ENCODE results near the gene PAX7. TPM values are rescaled to one million over a fixed set of nuclear protein-coding genes. Genes with fewer than 3 reads are reported as not detected.
"Not testable (repeated sequence)": the region's sequence is repeated elsewhere in the genome, so short reads cannot be mapped to it uniquely, and the experiment has no call there.

The PAX7 gene
- total RNA-seq, 1 experiment from 2014 or later, result 0.15 TPM

- DNase-seq, result peak; percentile 94
- peaks cover 80% of the 10 kb centered on the region for H3K27me3 Mint-ChIP-seq (ENCODE audit: low read depth)
Observed at GRCh38 chr1:18693256-18694098, 62.8 kb downstream of the PAX7 start.

GRCh38 chr1:18694289-18694688 is 63.6 kb downstream of the PAX7 start:
- no CpG with 5 or more reads among the region's 7 CpGs for WGBS (ENCODE audit: extremely low coverage, insufficient read length, low lambda C conversion rate)
- H4K91ac ChIP-seq (ENCODE audit: insufficient read length, low read depth, low read length); H4K20me1 ChIP-seq (ENCODE audit: control insufficient read depth, insufficient read depth, insufficient read length); H3K4ac ChIP-seq (ENCODE audit: low read depth, low read length); H2BK5ac ChIP-seq (ENCODE audit: insufficient read length, low read length); H3K9me3 ChIP-seq (ENCODE audit: control insufficient read depth, low read depth, low read length); H3K27ac ChIP-seq (ENCODE audit: insufficient read length, low read depth, low read length); H3K79me1 ChIP-seq (ENCODE audit: insufficient read depth, low read depth, low read length, poor library complexity, severe bottlenecking); H2BK20ac ChIP-seq (ENCODE audit: low read depth, low read length, poor library complexity, severe bottlenecking); H3K14ac ChIP-seq (ENCODE audit: insufficient read depth, low read length); H2AFZ ChIP-seq (ENCODE audit: low read length); H2AK5ac ChIP-seq (ENCODE audit: insufficient read length, low read length); H3K27ac Mint-ChIP-seq; H3K23me2 ChIP-seq (ENCODE audit: insufficient read length, low read depth, low read length, poor library complexity, severe bottlenecking); H3K9me3 Mint-ChIP-seq; H3K4me2 ChIP-seq (ENCODE audit: insufficient read depth, insufficient read length, low read length); H4K5ac ChIP-seq (ENCODE audit: insufficient read length, low read depth, low read length); H2BK120ac ChIP-seq (ENCODE audit: low read depth, low read length, poor library complexity, severe bottlenecking); H3T11ph ChIP-seq (ENCODE audit: low read length); H3K4me3 Mint-ChIP-seq; H3K23ac ChIP-seq (ENCODE audit: insufficient read length, low read depth, low read length); H3K18ac ChIP-seq (ENCODE audit: insufficient read length, low read depth, low read length); H2BK15ac ChIP-seq (ENCODE audit: low read depth, low read length); H3K27me3 ChIP-seq (ENCODE audit: insufficient read depth, low read length); H3K36me3 Mint-ChIP-seq (ENCODE audit: insufficient read depth in 1 of 3, low read depth in 3 of 3); H3K9ac ChIP-seq (ENCODE audit: extremely low read depth, insufficient read length, low read length); H2BK12ac ChIP-seq (ENCODE audit: insufficient read length, low read depth, low read length); H4K8ac ChIP-seq (replicated peaks; ENCODE audit: insufficient read length, low read depth, low read length); H3K79me2 ChIP-seq (ENCODE audit: insufficient read depth, low read length); H3K4me1 ChIP-seq (ENCODE audit: insufficient read depth, low read length); DNase-seq; H3K56ac ChIP-seq (ENCODE audit: insufficient read length, low read depth, low read length): not testable (repeated sequence)
- Mint-ChIP-seq H3K4me1 (peaks cover 12 to 23% of the 10 kb centered on the region in 2 experiments), H3K27me3 (ENCODE audit: low read depth) (peaks cover 88% of the 10 kb centered on the region)

More at GRCh38 chr1:18693256-18694098, 62.8 kb downstream of the PAX7 start:
- Histone ChIP-seq H2BK12ac (ENCODE audit: insufficient read length, low read depth, low read length) (no peak overlapping the region), H4K91ac (ENCODE audit: insufficient read length, low read depth, low read length) (no peak overlapping the region), H3T11ph (ENCODE audit: low read length) (no peak overlapping the region), H4K20me1 (ENCODE audit: control insufficient read depth, insufficient read depth, insufficient read length) (no peaks in the 10 kb centered on the region), H3K4me1 (ENCODE audit: insufficient read depth, low read length) (no peaks in the 10 kb centered on the region), H4K5ac (ENCODE audit: insufficient read length, low read depth, low read length) (no peak overlapping the region), H2BK5ac (ENCODE audit: insufficient read length, low read length) (no peak overlapping the region), H2AK5ac (ENCODE audit: insufficient read length, low read length) (no peak overlapping the region), H3K79me2 (ENCODE audit: insufficient read depth, low read length) (no peaks in the 10 kb centered on the region), H3K4me2 (ENCODE audit: insufficient read depth, insufficient read length, low read length) (peak overlapping the region; percentile 47), H3K9ac (ENCODE audit: extremely low read depth, insufficient read length, low read length) (no peak overlapping the region), H3K79me1 (ENCODE audit: insufficient read depth, low read depth, low read length, poor library complexity, severe bottlenecking) (no peaks in the 10 kb centered on the region), H2AFZ (ENCODE audit: low read length) (no peak overlapping the region), H3K9me3 (ENCODE audit: control insufficient read depth, low read depth, low read length) (no peaks in the 10 kb centered on the region), H3K18ac (ENCODE audit: insufficient read length, low read depth, low read length) (no peak overlapping the region), H3K14ac (ENCODE audit: insufficient read depth, low read length) (no peak overlapping the region; the same call in 1 of the 2 replicates), H4K8ac (replicated peaks; ENCODE audit: insufficient read length, low read depth, low read length) (no peak overlapping the region), H3K23me2 (ENCODE audit: insufficient read length, low read depth, low read length, poor library complexity, severe bottlenecking) (no peaks in the 10 kb centered on the region), H3K4ac (ENCODE audit: low read depth, low read length) (no peak overlapping the region), H3K56ac (ENCODE audit: insufficient read length, low read depth, low read length) (no peak overlapping the region), H3K23ac (ENCODE audit: insufficient read length, low read depth, low read length) (no peak overlapping the region), H2BK15ac (ENCODE audit: low read depth, low read length) (no peak overlapping the region), H2BK120ac (ENCODE audit: low read depth, low read length, poor library complexity, severe bottlenecking) (no peak overlapping the region), H3K27me3 (ENCODE audit: insufficient read depth, low read length) (no peaks in the 10 kb centered on the region), H3K27ac (ENCODE audit: insufficient read length, low read depth, low read length) (no peak overlapping the region), H2BK20ac (ENCODE audit: low read depth, low read length, poor library complexity, severe bottlenecking) (no peak overlapping the region)
- peak; percentile 38; the same call in 2 of the 3 replicates for TF ChIP-seq CTCF (conservative IDR thresholded peaks at IDR 0.05)
- no CpG with 5 or more reads among the region's 25 CpGs for WGBS (ENCODE audit: extremely low coverage, insufficient read length, low lambda C conversion rate)
- Mint-ChIP-seq H3K27ac (no peak overlapping the region; a peak in 1 of 7 replicates), H3K36me3 (ENCODE audit: insufficient read depth in 1 of 3, low read depth in 3 of 3) (no peaks in the 10 kb centered on the region), H3K4me3 (peak overlapping the region; percentile 43 to 73), H3K9me3 (no peaks in the 10 kb centered on the region), H3K4me1 (peaks cover 12 to 23% of the 10 kb centered on the region in 2 experiments)

Measured in H9 (cell line).